NCI-H524 treated with DMSO at 0.1 percent for 48 hours (cell line): ENCODE data around the gene TKTL2.
"Not testable (repeated sequence)": the region's sequence is repeated elsewhere in the genome, so short reads cannot be mapped to it uniquely, and the experiment has no call there.

Source experiments
- DNase-seq: peaks from one replicate; lab custom pipeline; 2025; lab: John Stamatoyannopoulos, UW

Gene TKTL2

DNA sequence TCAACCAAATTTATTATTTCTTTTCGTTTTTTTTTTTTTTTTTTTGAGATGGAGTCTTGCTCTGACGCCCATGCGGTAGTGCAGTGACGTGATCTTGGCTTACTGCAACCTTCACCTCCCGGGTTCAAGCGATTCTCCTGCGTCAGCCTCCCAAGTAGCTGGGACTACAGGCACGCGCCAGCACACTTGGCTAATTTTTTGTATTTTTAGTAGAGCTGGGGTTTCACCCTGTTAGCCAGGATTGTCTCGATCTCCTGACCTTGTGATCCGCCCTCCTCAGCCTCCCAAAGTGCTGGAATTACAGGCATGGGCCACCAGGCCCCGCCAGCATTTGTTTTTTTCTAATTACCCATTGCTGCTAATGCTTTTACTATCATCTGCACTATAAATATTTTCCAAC, 26.5 kb downstream of the TKTL2 start:
- DNase-seq = not testable (repeated sequence)

- DNase-seq = no peak
These were observed 33.5 kb downstream of the TKTL2 start for GRCh38 chr4:163440040-163440439.
